Endothelial cell of umbilical vein (primary cell): ENCODE data around the gene KRTAP4-3. TPM values are rescaled to one million over a fixed set of nuclear protein-coding genes. Genes with fewer than 3 reads are reported as not detected.

Source experiments
- BruUV-seq: library from RNA; stranded (reverse); fragments of 400-500 nt; replicated peaks from 2 replicates; lab custom pipeline; 2021; lab: Mats Ljungman, UMichigan
- CTCF ChIA-PET: fragments of 300-600, 350-600 bp; sonication (Branson Sonifier 250); formaldehyde crosslinking; loops from one replicate; lab custom pipeline; 2021; ENCODE audit warnings: antibody characterized with exemption, inconsistent platforms; lab: Charles Lee
- POLR2A ChIA-PET: fragments of 300-600, 350-600 bp; sonication (Branson Sonifier 250); formaldehyde crosslinking; loops from one replicate; lab custom pipeline; 2021; ENCODE audit warnings: antibody characterized with exemption, inconsistent platforms; lab: Charles Lee
- DNase-seq: peaks from one replicate; pipeline ENCODE4 v3.0.0-alpha.2; 2011; ENCODE audit warnings: low read depth, low spot score
- FAIRE-seq: peaks from 2 replicates; lab custom pipeline; 2011; peaks lifted over from hg19 to GRCh38; lab: Jason Lieb, UNC
- H2AFZ ChIP-seq: 2 replicates; pipeline ENCODE4 v1.6.0; 2012; ENCODE audit warnings: low read depth, low read length, control low read depth, inconsistent platforms
- H3K27ac ChIP-seq: 2 replicates; pipeline ENCODE4 v1.5.1; 2011; ENCODE audit warnings: low read depth, mild to moderate bottlenecking, control low read depth, low read length, moderate library complexity; ENCODE audit not compliant: insufficient read depth
- H3K27me3 ChIP-seq, 2 experiments: 2 replicates each; pipeline versions ENCODE4 v1.6.0 to v1.6.1; 2011; ENCODE audit warnings: low read length in 2 of 2, mixed read lengths in 1 of 2; ENCODE audit not compliant: control insufficient read depth in 2 of 2, insufficient read depth in 2 of 2
- H3K36me3 ChIP-seq, 2 experiments: 2 replicates in 1 of 2; 3 replicates in 1 of 2; pipeline ENCODE4 v1.5.1; 2011; ENCODE audit warnings: low read length in 2 of 2, mild to moderate bottlenecking in 1 of 2, moderate library complexity in 1 of 2; ENCODE audit not compliant: control insufficient read depth in 2 of 2, insufficient read depth in 2 of 2; ENCODE audit errors: extremely low read depth in 1 of 2
- H3K4me1 ChIP-seq: 3 replicates; pipeline ENCODE4 v1.5.1; 2011; ENCODE audit warnings: mild to moderate bottlenecking, low read length; ENCODE audit not compliant: control insufficient read depth, insufficient read depth; ENCODE audit errors: extremely low read depth
- H3K4me2 ChIP-seq: 2 replicates; pipeline ENCODE4 v1.6.1; 2011; ENCODE audit warnings: low read length, control low read depth, mixed read lengths; ENCODE audit not compliant: insufficient read depth
- H3K4me3 ChIP-seq, 3 experiments: fragments of 200-600 bp in 1 of 3; sonication (generic), shearing (Covaris generic) in 1 of 3; replicated peaks in 1 of 3; 2 replicates each; pipeline ENCODE4 v1.5.1; 2011 to 2016; ENCODE audit warnings: control low read depth in 3 of 3, low read length in 3 of 3, mild to moderate bottlenecking in 2 of 3, inconsistent platforms in 1 of 3, low read depth in 1 of 3, moderate library complexity in 1 of 3; ENCODE audit not compliant: insufficient read depth in 1 of 3
- H3K79me2 ChIP-seq: 2 replicates; pipeline ENCODE4 v1.6.0; 2012; ENCODE audit warnings: low read length, inconsistent platforms; ENCODE audit not compliant: control insufficient read depth, insufficient read depth
- H3K9ac ChIP-seq: replicated peaks from 2 replicates; pipeline ENCODE3; 2011; ENCODE audit warnings: low read length, control low read depth; ENCODE audit not compliant: insufficient read depth; ENCODE audit errors: extremely low read depth
- H3K9me1 ChIP-seq: replicated peaks from 3 replicates; pipeline ENCODE4 v1.6.0; 2011; ENCODE audit warnings: mild to moderate bottlenecking, low read length; ENCODE audit not compliant: control insufficient read depth, insufficient read depth; ENCODE audit errors: extremely low read depth
- H3K9me3 ChIP-seq: replicated peaks from 2 replicates; pipeline ENCODE4 v1.5.1; 2012; ENCODE audit warnings: low read length, inconsistent platforms; ENCODE audit not compliant: control insufficient read depth, insufficient read depth
- H4K20me1 ChIP-seq: replicated peaks from 2 replicates; pipeline ENCODE3; 2011; ENCODE audit warnings: mild to moderate bottlenecking, low read length; ENCODE audit not compliant: control insufficient read depth, insufficient read depth; ENCODE audit errors: extremely low read depth
- EZH2 ChIP-seq: IDR thresholded peaks from 2 replicates; pipeline ENCODE4 v1.6.1; 2012; ENCODE audit warnings: borderline replicate concordance, low read depth, mild to moderate bottlenecking, moderate library complexity, low read length, inconsistent platforms; ENCODE audit not compliant: severe bottlenecking
- FOS ChIP-seq: IDR thresholded peaks from 2 replicates; pipeline ENCODE4 v1.6.1; 2011; ENCODE audit warnings: mild to moderate bottlenecking, low read length, moderate library complexity, borderline replicate concordance; ENCODE audit not compliant: insufficient read depth
- GATA2 ChIP-seq: IDR thresholded peaks from 2 replicates; pipeline ENCODE4 v1.7.0; 2011; ENCODE audit warnings: low read depth, mild to moderate bottlenecking, moderate library complexity, mixed read lengths, low read length; ENCODE audit not compliant: insufficient read length, insufficient read depth
- JUN ChIP-seq: IDR thresholded peaks from 2 replicates; pipeline ENCODE4 v1.6.1; 2011; ENCODE audit warnings: borderline replicate concordance, low read depth; ENCODE audit not compliant: insufficient read length, insufficient read depth
- MYC ChIP-seq: IDR thresholded peaks from one replicate; pipeline ENCODE4 v1.6.1; 2011; ENCODE audit warnings: mild to moderate bottlenecking, low read depth, low read length
- POLR2A ChIP-seq: IDR thresholded peaks from 2 replicates; pipeline ENCODE4 v1.6.1; 2012; ENCODE audit warnings: low read depth, mild to moderate bottlenecking, control low read depth, low read length
- POLR2AphosphoS5 ChIP-seq: IDR thresholded peaks from 2 replicates; pipeline ENCODE4 v1.6.1; 2012; ENCODE audit warnings: low read depth, mild to moderate bottlenecking, control low read depth, low read length, moderate library complexity; ENCODE audit not compliant: insufficient read depth
- dilution Hi-C: fragments of 300-500 bp; cut with MboI; formaldehyde crosslinking; loops from one replicate; pipeline ENCODE4 v1.15.0; 2019; ENCODE audit warnings: low sequenced_read_pairs; ENCODE audit not compliant: extremely low pct_ligation_motif_present
- intact Hi-C: fragments of 100-400 bp; cut with micrococcal nuclease; formaldehyde crosslinking; loops from one replicate; pipeline ENCODE4 v1.10.0; 2022
- polyA plus RNA-seq, 4 experiments: library from polyadenylated mRNA; depleted of rRNA in 3 of 4; stranded (reverse) in 3 of 4; unstranded in 1 of 4; fragments of >200 nt; gene quantifications; 2 replicates each; pipeline versions ENCODE4 v1.2.1 to v1.2.3, GENCODE V29; 2011 to 2012; ENCODE audit warnings: missing spikeins in 1 of 4
- total RNA-seq: library from RNA; stranded (reverse); gene quantifications from 2 replicates; pipeline ENCODE4 v1.2.3, GENCODE V29; 2021
- TF ChIP-seq, protein P1 (sequence below), 2 donors: IDR thresholded peaks; 1 replicate in 1 of 2; 2 replicates in 1 of 2; pipeline ENCODE4 v1.5.1; 2011; ENCODE audit warnings: low read length in 2 of 2, mild to moderate bottlenecking in 2 of 2, moderate library complexity in 2 of 2, control low read depth in 1 of 2, inconsistent platforms in 1 of 2, low read depth in 1 of 2; ENCODE audit not compliant: insufficient read depth in 1 of 2; ENCODE audit errors: extremely low read depth in 1 of 2
- TF ChIP-seq, protein P2 (sequence below): IDR thresholded peaks from 2 replicates; pipeline ENCODE4 v1.6.1; 2011; ENCODE audit not compliant: insufficient read depth, insufficient read length

KRTAP4-3 gene
- total and polyA plus RNA-seq, 2 donors (not counting 3 experiments of a cell fraction or from before 2014, with no cell fraction given) = not detected

DNA sequence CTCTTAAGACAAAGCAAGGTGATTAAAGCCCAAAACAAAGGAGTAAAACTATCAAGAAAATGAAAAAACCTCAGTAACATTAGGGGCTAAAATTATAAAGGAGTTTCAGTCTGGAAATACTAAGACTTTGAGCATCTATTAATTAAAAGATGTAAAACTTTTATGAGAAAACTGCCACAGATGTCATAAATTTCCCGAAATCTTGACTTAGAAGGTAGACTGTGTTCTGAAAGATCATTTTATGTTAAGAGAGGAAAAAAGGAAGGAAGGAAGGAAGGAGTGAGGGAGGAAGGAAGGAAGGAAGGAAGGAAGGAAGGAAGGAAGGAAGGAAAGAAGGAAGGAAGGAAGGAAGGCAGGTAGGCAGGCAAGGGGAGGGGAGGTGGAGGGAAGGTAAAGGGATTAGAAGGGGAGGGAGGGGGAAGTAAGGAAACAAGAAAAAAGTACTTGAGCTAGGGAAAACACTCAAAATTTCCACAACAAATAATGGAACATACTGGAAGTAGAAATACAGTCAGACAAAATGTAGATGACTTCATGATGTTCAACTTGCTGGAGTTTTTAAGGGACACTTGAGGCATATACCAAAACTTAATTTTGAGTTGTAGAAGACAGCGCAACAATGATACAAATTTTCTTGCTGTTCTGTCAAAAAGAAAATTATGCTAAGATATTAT lies 20.4 kb downstream of the KRTAP4-3 start:
- FAIRE-seq (no peak), DNase-seq (no peak)
- ChIA-PET CTCF (interaction anchor here (1.3 kb wide), 1 partner anchor 241 kb away, joined by 4 read pairs; no protein-coding TSS in a partner anchor), POLR2A (no interaction called here)
- no peak overlapping the region for H3K4me3 ChIP-seq
- intact Hi-C loops = no loop called here
- H3K27ac ChIP-seq = no peak overlapping the region
- TF ChIP-seq, protein P1, sequence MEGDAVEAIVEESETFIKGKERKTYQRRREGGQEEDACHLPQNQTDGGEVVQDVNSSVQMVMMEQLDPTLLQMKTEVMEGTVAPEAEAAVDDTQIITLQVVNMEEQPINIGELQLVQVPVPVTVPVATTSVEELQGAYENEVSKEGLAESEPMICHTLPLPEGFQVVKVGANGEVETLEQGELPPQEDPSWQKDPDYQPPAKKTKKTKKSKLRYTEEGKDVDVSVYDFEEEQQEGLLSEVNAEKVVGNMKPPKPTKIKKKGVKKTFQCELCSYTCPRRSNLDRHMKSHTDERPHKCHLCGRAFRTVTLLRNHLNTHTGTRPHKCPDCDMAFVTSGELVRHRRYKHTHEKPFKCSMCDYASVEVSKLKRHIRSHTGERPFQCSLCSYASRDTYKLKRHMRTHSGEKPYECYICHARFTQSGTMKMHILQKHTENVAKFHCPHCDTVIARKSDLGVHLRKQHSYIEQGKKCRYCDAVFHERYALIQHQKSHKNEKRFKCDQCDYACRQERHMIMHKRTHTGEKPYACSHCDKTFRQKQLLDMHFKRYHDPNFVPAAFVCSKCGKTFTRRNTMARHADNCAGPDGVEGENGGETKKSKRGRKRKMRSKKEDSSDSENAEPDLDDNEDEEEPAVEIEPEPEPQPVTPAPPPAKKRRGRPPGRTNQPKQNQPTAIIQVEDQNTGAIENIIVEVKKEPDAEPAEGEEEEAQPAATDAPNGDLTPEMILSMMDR (IDR thresholded peaks at IDR 0.05; ENCODE audit: extremely low read depth in 1 of 2, insufficient read depth in 1 of 2, low read depth in 1 of 2, low read length in 2 of 2) = no peak
- TF ChIP-seq JUN (no peak), GATA2 (no peak), EZH2 (no peak), POLR2AphosphoS5 (no peak), FOS (no peak), MYC (no peak), POLR2A (no peak)
- TF ChIP-seq, protein P2, sequence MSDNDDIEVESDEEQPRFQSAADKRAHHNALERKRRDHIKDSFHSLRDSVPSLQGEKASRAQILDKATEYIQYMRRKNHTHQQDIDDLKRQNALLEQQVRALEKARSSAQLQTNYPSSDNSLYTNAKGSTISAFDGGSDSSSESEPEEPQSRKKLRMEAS = no peak
- dilution Hi-C loops = no loop called here
- H2AFZ ChIP-seq = no peak overlapping the region
- no peak overlapping the region for H3K9ac ChIP-seq
- H3K9me3 ChIP-seq = no peaks in the 10 kb centered on the region
- no peaks in the 10 kb centered on the region for H3K36me3 ChIP-seq
- BruUV-seq = no TSS peak
- no peaks in the 10 kb centered on the region for H3K9me1 ChIP-seq
- no peaks in the 10 kb centered on the region for H4K20me1 ChIP-seq
- no peak overlapping the region for H3K4me2 ChIP-seq
- no peaks in the 10 kb centered on the region for H3K27me3 ChIP-seq
- no peaks in the 10 kb centered on the region for H3K4me1 ChIP-seq
- no peaks in the 10 kb centered on the region for H3K79me2 ChIP-seq
